H4 (cell line): ENCODE results near the gene MAP7D2. TPM values are rescaled to one million over a fixed set of nuclear protein-coding genes. Genes with fewer than 3 reads are reported as not detected.

Source experiments
- DNase-seq: peaks from one replicate; pipeline ENCODE4 v3.0.0-alpha.2; 2015; ENCODE audit warnings: low spot score
- total RNA-seq: library from RNA; depleted of rRNA; stranded (reverse); fragments of >200 nt; shearing (Covaris generic); gene quantifications from 2 replicates; pipeline ENCODE4 v1.2.3, GENCODE V29; 2014

The MAP7D2 gene
- total RNA-seq, 1 experiment from 2014 or later: 0.89 TPM

GRCh38 chrX:20038966-20039365, 77.7 kb downstream of the MAP7D2 start:
- DNase-seq: no peak

DNA sequence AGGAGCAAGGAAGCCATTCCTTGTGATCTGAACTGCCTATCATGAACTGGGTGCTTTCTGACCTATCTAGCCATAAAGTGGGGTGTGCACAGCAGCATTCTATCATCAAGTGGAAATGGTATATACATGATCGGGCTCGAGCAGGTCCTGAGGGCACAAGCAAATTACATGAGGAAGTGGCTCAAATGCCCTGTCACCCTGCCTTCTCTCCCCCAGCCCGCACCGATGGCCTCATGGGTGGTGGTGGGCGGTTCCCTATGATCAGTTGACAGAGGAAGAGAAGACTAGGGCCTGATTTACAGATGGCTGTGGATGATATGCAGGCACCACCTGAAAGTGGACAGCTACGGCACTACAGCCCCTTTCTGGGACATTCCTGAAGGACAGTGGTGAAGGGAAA, 79.5 kb downstream of the MAP7D2 start:
- no peak for DNase-seq

GRCh38 chrX:20032201-20032600, 84.5 kb downstream of the MAP7D2 start:
- no peak for DNase-seq

GRCh38 chrX:20029728-20030127, 87.0 kb downstream of the MAP7D2 start:
- no peak for DNase-seq

DNA sequence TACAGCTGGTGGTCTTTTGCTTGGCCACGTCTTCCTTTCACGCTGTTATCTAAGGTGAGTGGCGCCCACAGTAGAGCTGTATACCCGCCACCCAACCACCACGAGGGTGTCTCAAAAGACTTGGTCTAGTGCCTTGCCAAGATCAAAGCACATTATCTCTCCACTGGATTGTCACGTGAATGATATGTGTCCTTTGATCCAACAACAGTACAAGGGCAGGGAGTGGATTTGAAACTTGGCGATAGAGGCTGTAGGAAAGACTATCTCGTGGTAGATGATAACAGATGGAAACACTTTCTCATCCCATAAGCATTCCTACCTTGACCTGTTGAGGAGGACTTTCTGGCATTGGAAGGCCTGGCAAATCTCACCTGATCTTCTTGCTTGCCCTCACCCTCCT, 88.1 kb downstream of the MAP7D2 start:
- DNase-seq: no peak

DNA sequence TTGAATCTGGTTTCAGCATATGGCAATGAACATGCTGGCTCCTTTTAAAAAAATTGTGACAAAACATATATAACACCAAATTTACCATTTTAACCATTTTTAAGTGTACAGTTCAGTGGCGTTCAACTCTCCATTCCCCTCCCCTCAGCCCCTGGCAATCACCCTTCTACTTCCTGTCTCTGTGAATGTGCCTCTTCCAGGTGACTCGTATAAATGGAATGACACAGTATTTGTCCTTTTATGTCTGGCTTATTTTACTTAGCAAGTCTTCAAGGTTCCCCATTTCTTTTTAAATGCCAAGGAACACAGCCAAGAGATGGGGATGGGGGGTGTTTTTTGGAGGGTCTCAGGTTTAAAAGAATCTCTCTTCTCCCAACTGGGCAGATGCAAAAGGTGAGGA, 90.4 kb downstream of the MAP7D2 start:
- peak; percentile 22 for DNase-seq

DNA sequence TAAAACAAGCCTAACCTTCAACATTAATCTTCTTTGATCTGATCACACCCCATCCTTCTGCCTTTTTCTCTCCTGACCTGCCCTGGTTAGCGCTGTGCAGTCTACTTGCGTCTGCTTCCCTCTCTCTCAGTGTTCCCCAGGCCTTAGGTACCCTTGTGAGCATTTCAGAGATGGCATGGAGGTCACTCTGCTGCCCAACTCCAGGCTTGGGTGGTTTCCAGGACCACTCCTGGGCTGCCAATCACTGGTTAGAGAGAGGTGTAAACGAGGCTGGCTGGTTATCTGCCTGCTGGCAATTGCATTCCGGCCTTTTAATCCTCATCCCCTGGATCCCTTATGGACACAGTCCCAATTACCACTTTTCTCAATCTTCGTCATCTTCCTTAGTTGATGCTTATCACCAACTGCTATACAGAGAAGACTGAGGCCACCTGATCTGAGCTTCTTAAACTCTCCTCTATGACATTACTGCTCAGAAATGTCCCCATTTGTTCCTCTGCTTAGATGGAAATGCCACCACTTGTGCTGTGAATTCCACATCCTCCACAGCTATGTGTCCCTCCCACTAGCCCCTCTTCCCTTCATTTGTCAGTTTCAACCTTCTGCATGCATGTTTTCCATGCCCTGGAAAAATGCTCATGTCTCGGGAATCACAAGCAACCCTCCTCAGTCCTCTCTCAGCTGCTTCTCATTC, 96.9 kb downstream of the MAP7D2 start:
- no peak for DNase-seq

DNA sequence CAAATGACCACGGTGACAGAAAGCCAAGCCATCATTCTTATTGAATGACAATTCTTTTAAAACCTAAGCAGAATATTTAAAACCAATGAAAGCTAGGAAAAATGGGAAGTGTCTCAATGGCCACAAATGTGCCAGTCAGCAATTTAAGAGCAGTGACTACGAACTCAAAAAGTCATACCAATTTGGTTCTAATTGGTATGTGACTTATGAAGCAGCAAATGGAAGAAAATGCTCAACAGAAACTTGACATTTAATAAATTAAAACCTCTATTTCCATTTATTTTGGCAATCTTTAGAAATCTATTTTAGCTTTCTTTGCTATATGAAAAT, 100.1 kb downstream of the MAP7D2 start:
- DNase-seq: no peak

GRCh38 chrX:20015945-20016615, 100.6 kb downstream of the MAP7D2 start:
- DNase-seq: no peak

DNA sequence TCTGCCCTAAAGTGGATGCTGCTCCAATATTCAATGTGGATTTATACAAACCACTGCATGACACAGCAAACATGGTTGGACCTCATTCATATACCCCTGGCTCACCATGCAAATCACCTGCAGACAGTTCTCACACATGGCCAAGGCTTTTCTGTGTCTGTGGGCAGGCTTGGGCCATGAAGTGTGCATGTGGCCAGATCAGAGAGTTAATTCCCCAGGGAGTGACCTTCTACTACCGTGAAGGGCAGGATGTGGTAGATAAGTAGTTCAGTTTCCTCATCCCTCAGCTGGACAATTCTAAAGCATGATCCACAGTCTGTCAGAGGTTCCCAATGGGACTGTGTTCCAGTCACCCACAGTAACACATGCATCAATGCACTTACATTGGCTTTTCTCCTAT, 101.3 kb downstream of the MAP7D2 start:
- no peak for DNase-seq

- no peak for DNase-seq
Observed at GRCh38 chrX:20011608-20012007, 105.1 kb downstream of the MAP7D2 start.

DNA sequence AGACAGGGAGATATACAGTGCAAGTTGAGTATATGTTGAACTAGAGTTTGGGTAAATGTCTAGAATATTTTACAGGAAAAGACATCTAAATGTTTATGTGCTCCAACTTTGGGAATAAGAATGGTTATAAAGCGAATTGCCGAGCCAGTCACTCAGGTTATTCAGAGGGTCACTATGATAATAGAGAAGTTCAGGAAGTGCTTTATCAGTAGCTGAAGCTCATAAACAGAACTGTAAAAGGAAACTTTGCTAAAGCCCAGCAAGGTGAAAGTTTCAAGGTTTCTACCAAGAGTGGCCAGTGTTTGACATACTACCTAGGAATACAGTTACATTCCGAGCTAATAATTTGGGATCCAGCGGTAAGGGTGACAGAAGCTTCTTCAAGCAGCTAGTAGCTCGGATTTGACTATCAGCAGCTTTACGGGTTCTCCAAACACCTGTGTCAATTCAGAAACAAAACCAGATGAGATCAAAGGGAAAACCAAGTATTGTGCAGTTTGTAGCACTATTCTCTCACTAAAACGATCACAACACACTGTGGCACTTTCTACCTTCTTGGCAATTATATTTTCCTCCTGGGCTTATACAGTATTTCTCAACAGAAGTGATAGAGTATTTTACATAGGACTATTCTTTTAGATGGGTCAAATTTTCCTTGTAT, 108.6 kb downstream of the MAP7D2 start:
- no peak for DNase-seq

DNA sequence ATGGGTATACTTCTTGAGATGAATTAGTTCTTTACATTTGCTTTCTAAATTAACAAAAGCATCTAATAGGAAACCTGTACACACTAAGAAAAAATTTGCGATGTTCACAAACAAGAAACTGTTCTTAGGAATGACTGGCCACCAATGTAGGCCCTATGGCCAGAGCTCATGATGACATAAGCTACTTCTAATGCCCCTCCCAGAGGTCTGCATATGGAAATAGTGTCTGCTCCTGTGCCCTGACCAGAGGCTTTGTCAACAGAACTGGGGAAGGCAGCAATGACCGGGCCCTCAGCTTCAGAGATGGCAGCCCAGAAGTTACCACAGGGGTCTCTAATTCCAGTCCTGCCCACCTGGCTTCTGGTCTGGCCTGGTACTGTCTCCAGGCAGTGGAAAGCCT, 110.8 kb downstream of the MAP7D2 start:
- no peak for DNase-seq

DNA sequence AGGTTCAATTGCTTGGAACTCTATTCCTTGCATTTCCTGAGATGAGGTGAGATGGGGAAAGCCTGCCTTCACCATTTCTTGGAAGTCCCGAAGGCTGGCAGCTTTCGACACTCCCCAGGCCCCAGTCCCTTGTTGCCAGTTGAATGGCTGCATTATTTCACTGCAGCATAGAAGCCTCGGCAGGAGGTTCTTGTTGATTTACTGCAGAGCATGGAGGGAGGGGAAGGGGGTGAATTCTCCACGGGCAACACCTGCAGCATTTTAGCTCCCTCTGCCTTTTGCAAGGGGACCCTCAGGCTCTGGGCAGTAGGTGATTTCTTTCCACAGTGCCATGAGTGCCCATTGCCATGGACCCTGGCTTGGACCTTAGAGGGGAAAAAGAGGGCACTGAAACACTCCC, 115.1 kb downstream of the MAP7D2 start:
- no peak for DNase-seq

- DNase-seq: no peak
Observed at GRCh38 chrX:19991350-19991718, 125.4 kb downstream of the MAP7D2 start.

GRCh38 chrX:19990556-19991349, 126.0 kb downstream of the MAP7D2 start, which contains the start of gene BCLAF3:
BCLAF3 (minus strand) TSS chrX:19991061; CDS start chrX:19970264, 20,797 bp downstream.
- peak; percentile 70 for DNase-seq

DNA sequence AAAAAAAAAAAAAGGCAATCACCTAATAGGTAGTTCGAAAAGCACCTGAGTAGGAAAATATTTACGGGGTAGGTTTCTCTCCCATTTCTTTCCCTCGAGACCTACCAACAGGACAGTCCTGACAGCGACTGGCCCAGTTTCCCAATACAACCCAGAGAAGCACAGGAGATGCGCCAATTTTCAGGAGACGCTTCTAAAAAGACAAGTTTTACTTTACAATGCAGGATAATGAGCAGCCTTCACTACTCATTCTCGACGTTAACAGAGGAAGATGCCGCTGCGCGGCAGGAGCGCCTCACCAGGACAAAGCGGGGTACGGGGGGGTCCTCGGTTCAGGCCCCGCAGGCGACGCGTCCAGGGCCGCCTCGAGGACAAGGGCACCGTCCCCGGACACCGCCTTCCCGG, 126.6 kb downstream of the MAP7D2 start:
- no peak for DNase-seq

DNA sequence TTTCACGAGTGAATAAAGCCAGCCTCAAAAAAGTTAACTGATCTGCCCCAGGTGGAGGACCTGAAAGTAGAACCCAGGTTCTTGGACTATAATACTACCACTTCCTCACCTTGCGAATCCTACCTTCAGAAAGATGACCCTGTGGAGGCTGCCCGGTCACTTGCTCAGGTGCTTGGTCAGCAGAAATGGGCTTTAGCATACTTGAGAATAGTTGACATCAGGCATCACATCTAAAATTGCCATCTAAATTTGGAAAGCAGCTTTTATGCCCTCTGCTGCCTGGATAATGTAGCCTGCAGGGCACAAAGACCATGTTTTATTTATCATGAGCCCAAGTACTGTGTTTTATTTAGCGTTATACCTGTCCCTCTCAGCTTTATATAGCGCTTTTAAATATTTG, 128.9 kb downstream of the MAP7D2 start:
- DNase-seq: no peak

DNA sequence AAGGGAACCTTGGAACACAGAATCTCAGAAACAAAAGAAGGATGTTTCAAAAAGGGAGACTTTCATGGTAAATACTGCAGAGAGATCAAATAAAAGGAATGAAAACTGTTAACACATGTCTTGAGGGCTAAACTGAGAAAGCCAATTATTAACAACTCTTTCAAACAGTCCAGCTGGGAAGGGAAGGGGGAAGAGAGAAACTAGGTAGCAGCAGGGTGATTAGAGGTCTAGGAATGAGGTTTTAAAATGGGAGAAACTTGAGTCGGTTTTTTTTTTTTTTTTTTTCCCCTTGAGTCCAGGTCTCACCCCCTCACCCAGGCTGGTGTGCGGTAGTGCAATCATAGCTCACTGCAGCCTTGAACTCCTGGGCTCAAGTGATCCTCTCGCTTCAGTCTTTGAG, 130.2 kb downstream of the MAP7D2 start:
- no peak for DNase-seq

GRCh38 chrX:19981947-19982346, 134.8 kb downstream of the MAP7D2 start:
- no peak for DNase-seq

DNA sequence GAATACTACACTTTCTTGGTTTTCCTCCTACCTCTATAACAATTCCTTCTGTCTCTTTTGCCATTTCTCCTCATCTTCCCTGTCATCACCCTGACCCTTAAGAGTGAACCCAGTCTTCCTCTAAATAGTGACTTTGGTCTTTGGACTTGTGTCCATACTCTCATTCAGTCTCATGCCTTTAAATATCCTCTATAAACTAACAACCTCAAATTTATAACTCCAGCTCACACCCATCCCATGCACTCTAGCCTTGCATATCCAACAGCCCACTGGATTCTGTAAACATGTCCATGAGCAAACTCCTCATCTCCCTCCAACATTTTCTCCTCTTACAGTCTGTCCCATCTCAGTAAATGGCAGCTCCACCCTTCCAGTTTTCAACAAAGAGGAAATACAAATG, 140.9 kb downstream of the MAP7D2 start:
- DNase-seq: no peak

DNA sequence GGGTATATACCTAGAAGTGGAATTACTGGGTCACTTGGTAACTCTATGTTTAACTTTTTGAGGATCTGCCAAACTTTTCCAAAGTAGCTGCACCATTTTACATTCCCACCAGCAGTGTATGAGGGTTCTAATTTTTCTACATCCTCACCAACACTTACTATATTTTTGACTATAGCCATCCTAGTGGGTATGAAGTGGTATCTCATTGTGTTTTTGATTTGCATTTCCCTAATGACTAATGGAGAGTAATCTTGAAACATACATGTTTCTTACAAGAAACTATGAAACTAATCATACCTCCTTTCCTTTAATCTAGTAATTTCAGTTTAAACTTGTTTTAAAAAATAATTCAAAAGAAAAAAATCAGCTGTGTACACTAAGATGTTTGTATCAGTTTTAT, 143.7 kb downstream of the MAP7D2 start:
- DNase-seq: no peak
